ENCODE results near the gene NDUFB4. TPM values are rescaled to one million over a fixed set of nuclear protein-coding genes. Genes with fewer than 3 reads are reported as not detected.
"Not testable (repeated sequence)": the region's sequence is repeated elsewhere in the genome, so short reads cannot be mapped to it uniquely, and the experiment has no call there.

The NDUFB4 gene
- total RNA-seq, 1 experiment from 2014 or later, result 162 TPM

DNA sequence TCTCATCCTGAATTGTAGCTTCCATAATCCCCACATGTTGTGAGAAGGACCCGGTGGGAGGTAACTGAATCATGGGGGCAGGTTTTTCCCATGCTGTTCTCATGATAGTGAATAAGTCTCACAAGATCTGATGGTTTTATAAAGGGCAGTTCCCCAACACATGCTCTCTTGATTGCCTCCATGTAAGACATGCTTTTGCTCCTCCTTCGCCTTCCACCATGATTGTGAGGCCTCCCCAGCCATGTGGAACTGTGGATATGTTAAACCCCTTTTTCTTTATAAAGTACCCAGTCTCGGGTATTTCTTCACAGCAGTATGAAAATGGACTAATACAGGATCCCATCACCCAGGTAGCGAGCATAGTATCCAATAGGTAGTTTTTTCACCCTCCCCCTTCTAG lies 42.7 kb downstream of the NDUFB4 start:
- H3K27me3 ChIP-seq (ENCODE audit: low read length); H3K9me3 ChIP-seq (ENCODE audit: low read length); H3K4me3 ChIP-seq (ENCODE audit: low read length); H3K27ac ChIP-seq (ENCODE audit: low read length); H3K79me2 ChIP-seq (ENCODE audit: low read length); DNase-seq; H4K20me1 ChIP-seq (ENCODE audit: insufficient read depth, low read depth, low read length); H3K4me1 ChIP-seq (ENCODE audit: low read length); H3K9me2 ChIP-seq (replicated peaks; ENCODE audit: insufficient read depth, low read length); H3K4me2 ChIP-seq (ENCODE audit: low read depth, low read length, poor library complexity, severe bottlenecking); H2AFZ ChIP-seq (ENCODE audit: low read length); H3K9ac ChIP-seq (ENCODE audit: low read length); H3K36me3 ChIP-seq (ENCODE audit: insufficient read depth, low read length): not testable (repeated sequence)

DNA sequence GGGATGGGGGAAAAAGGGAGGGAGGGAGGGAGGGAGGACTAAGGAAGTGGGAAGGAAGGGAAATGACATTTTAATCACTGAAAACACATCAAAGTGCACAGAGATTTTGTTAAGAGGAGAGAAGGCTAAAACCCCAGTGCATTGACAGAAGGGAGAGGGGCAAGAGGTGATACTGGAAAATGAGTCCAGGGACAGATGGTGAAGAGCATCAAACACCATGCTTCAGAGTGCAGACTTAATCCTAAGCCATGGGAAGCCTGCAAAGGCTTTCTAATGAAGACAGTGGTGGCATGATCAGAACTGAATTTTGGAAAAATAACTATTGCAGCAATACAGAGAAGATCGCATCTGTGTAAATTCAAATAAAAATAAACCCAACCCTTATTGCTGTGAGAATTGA lies 44.1 kb downstream of the NDUFB4 start:
- Histone ChIP-seq H3K36me3 (ENCODE audit: insufficient read depth, low read length) (no peaks in the 10 kb centered on the region), H3K79me2 (ENCODE audit: low read length) (no peaks in the 10 kb centered on the region), H4K20me1 (ENCODE audit: insufficient read depth, low read depth, low read length) (no peaks in the 10 kb centered on the region), H3K4me2 (ENCODE audit: low read depth, low read length, poor library complexity, severe bottlenecking) (no peak overlapping the region), H3K9ac (ENCODE audit: low read length) (no peak overlapping the region), H3K9me2 (replicated peaks; ENCODE audit: insufficient read depth, low read length) (no peaks in the 10 kb centered on the region), H3K4me3 (ENCODE audit: low read length) (no peak overlapping the region), H3K4me1 (ENCODE audit: low read length) (no peaks in the 10 kb centered on the region), H3K27ac (ENCODE audit: low read length) (no peak overlapping the region), H3K9me3 (ENCODE audit: low read length) (no peaks in the 10 kb centered on the region), H3K27me3 (ENCODE audit: low read length) (no peaks in the 10 kb centered on the region), H2AFZ (ENCODE audit: low read length) (no peak overlapping the region)
- no peak for DNase-seq

DNA sequence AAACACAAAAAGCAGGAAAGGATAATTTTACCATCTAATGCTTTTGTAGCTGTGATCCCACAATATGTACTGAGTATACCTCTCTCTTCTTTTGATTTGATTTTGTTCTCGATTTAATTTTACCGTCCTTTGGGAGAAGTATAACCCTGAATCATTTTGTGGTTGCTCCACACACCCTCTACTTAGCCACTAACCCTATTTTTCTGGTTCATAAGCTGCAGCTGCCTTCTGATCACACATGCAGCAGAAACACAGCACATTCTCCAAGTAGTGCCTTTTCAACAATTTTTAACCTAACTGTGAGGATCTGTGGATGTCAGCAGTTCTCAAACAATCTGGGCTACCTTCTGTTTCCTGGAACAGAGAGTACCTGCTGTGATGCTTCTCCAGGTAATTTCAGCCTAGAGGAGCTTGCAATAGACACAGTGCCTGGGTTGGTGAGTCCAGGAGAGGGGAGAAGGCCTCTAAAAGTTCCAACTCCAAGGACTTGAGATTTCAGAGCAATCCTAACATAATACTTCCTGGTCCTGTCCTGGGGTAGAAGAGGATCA lies 45.6 kb downstream of the NDUFB4 start:
- H4K20me1 ChIP-seq (ENCODE audit: insufficient read depth, low read depth, low read length), result no peaks in the 10 kb centered on the region
- no peak overlapping the region for H2AFZ ChIP-seq (ENCODE audit: low read length)
- H3K4me3 ChIP-seq (ENCODE audit: low read length), result no peak overlapping the region
- no peaks in the 10 kb centered on the region for H3K4me1 ChIP-seq (ENCODE audit: low read length)
- DNase-seq, result no peak
- H3K36me3 ChIP-seq (ENCODE audit: insufficient read depth, low read length), result no peaks in the 10 kb centered on the region
- H3K9me3 ChIP-seq (ENCODE audit: low read length), result no peaks in the 10 kb centered on the region
- no peaks in the 10 kb centered on the region for H3K9me2 ChIP-seq (replicated peaks; ENCODE audit: insufficient read depth, low read length)
- no peak overlapping the region for H3K27ac ChIP-seq (ENCODE audit: low read length)
- no peak overlapping the region for H3K9ac ChIP-seq (ENCODE audit: low read length)
- H3K4me2 ChIP-seq (ENCODE audit: low read depth, low read length, poor library complexity, severe bottlenecking), result no peak overlapping the region
- no peaks in the 10 kb centered on the region for H3K79me2 ChIP-seq (ENCODE audit: low read length)
- H3K27me3 ChIP-seq (ENCODE audit: low read length), result no peaks in the 10 kb centered on the region

DNA sequence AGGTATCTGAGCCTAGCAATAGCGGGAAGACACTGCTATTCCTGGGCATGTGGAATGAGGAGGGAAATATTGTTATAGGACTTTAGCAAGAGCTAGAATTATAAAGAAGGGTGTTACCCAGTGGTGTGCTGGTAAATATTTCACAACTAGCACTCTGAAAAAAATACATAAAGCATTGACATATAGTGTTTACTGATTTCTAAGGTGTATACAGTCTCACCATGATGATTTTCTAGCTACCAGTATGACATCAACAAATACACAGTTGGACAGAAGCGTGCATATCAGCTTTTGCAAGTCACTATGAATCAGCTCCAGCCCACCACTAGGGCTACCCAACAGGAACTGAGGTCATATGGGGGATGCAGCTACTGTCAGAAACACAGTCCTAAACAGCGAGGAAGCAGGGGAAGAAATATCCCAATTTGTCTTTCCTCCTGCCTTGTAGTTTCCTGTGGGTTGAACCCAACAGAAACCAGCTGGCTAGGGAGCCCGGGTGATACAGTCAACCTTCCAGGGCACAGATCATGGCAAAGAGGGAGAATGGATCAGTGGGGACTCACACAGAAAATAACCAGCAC lies 46.3 kb downstream of the NDUFB4 start:
- H3K79me2 ChIP-seq (ENCODE audit: low read length), result no peaks in the 10 kb centered on the region
- H3K4me3 ChIP-seq (ENCODE audit: low read length), result no peak overlapping the region
- no peaks in the 10 kb centered on the region for H3K9me3 ChIP-seq (ENCODE audit: low read length)
- no peak overlapping the region for H3K27ac ChIP-seq (ENCODE audit: low read length)
- peak; percentile 47 for DNase-seq
- no peaks in the 10 kb centered on the region for H3K27me3 ChIP-seq (ENCODE audit: low read length)
- no peak overlapping the region for H3K4me2 ChIP-seq (ENCODE audit: low read depth, low read length, poor library complexity, severe bottlenecking)
- no peaks in the 10 kb centered on the region for H4K20me1 ChIP-seq (ENCODE audit: insufficient read depth, low read depth, low read length)
- H2AFZ ChIP-seq (ENCODE audit: low read length), result no peak overlapping the region
- H3K4me1 ChIP-seq (ENCODE audit: low read length), result no peaks in the 10 kb centered on the region
- no peaks in the 10 kb centered on the region for H3K9me2 ChIP-seq (replicated peaks; ENCODE audit: insufficient read depth, low read length)
- H3K36me3 ChIP-seq (ENCODE audit: insufficient read depth, low read length), result no peaks in the 10 kb centered on the region
- H3K9ac ChIP-seq (ENCODE audit: low read length), result no peak overlapping the region

DNA sequence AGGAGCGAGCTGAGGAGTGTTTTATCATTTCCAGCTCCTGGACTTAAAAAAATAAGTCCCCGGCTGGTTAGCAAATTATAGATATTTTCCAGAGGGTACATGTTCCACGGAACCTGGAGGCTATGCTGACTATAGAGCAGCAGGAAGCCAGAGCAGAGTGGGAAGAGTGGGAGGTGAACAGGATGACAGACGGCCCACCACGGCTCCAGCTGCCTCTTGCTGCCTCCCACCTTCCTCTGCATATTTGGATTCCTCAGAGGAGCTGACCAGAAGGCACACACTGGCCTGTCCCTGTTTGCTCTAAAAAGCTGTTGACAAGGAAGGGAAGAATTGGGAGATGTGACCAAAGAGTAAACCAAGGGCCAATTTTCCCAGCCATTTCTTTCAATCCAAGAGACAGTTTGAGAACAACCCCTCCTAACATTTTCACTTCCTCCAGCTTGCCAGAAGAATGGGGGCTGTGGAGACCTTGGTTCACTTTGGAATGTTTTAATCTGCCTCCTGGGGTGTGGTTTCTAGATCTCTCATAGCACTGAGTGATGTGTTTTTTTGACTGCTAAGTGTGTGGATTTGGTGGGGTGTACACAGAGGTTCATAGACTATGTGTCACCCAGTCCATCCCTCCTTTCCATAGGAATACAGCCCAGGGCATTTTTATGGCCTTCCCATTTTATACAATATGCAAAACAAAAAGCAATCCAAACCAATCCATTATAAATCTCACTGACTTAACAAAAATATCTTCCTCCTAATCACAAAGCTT lies 49.1 kb downstream of the NDUFB4 start:
- Histone ChIP-seq H2AFZ (ENCODE audit: low read length) (0 out of 2 replicates have a peak overlapping the region, but pooled peaks have one; percentile 3), H3K4me3 (ENCODE audit: low read length) (no peak overlapping the region), H3K79me2 (ENCODE audit: low read length) (no peaks in the 10 kb centered on the region), H3K4me2 (ENCODE audit: low read depth, low read length, poor library complexity, severe bottlenecking) (no peak overlapping the region), H3K9me3 (ENCODE audit: low read length) (no peaks in the 10 kb centered on the region), H3K36me3 (ENCODE audit: insufficient read depth, low read length) (no peaks in the 10 kb centered on the region), H3K9me2 (replicated peaks; ENCODE audit: insufficient read depth, low read length) (no peaks in the 10 kb centered on the region), H3K4me1 (ENCODE audit: low read length) (peaks cover 6% of the 10 kb centered on the region), H3K27me3 (ENCODE audit: low read length) (no peaks in the 10 kb centered on the region), H4K20me1 (ENCODE audit: insufficient read depth, low read depth, low read length) (no peaks in the 10 kb centered on the region), H3K9ac (ENCODE audit: low read length) (no peak overlapping the region), H3K27ac (ENCODE audit: low read length) (no peak overlapping the region)
- DNase-seq, result no peak

DNA sequence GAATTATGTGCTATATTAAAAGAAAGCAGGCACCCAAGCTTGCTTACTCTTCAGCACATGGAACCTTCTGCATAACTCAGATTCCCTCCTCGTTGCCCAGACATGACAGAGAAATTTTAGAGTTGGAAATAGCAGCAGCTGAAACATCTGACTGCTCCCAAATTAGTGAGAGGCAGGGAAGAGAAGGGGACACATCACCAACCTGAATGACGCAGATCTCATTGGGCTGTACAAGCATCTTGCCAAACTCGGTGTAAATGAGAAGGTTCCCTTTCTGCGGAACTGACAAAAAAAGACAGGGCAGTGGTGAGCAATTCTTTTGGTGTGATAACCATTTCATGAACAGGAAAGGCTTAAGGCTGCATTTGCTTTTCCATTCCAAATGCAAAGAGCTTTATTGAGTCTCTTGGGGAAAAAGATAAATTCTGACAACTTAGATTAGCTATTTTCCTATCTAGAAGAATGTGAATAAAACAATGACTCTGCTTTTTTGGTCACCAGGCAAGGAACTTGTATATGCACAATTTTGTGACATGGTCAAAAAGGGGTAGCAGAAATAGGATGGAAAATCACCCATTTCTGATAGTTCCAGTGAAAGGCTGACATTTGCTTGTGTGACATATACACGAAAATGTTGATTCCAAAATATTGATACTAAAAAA lies 50.8 kb downstream of the NDUFB4 start:
- Histone ChIP-seq H4K20me1 (ENCODE audit: insufficient read depth, low read depth, low read length) (no peaks in the 10 kb centered on the region), H3K9ac (ENCODE audit: low read length) (no peak overlapping the region), H3K4me1 (ENCODE audit: low read length) (peaks cover 6% of the 10 kb centered on the region), H3K36me3 (ENCODE audit: insufficient read depth, low read length) (no peaks in the 10 kb centered on the region), H3K27me3 (ENCODE audit: low read length) (no peaks in the 10 kb centered on the region), H3K4me3 (ENCODE audit: low read length) (no peak overlapping the region), H3K4me2 (ENCODE audit: low read depth, low read length, poor library complexity, severe bottlenecking) (no peak overlapping the region), H3K9me3 (ENCODE audit: low read length) (no peaks in the 10 kb centered on the region), H3K27ac (ENCODE audit: low read length) (no peak overlapping the region), H3K79me2 (ENCODE audit: low read length) (no peaks in the 10 kb centered on the region), H2AFZ (ENCODE audit: low read length) (no peak overlapping the region), H3K9me2 (replicated peaks; ENCODE audit: insufficient read depth, low read length) (no peaks in the 10 kb centered on the region)
- DNase-seq, result no peak

DNA sequence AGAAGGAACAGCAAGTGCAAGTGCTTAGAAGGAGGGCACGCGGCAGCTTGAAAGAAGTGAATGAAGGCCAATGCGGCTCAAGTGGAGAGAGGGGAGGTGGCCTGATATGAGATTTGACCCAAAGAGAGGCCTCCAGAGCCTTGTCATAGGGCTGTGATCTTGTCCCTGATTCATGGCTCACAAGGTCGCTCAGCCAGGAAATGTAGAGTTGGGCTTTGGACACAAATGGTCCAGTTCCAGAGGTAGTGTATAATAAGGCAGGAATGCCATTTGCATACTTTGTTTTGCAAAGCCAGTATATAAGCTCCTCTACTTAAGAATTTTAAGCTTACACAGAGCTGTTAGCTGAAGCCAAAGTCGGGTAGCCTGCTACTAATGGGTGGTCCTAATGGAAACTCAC lies 52.2 kb downstream of the NDUFB4 start:
- Histone ChIP-seq H2AFZ (ENCODE audit: low read length) (no peak overlapping the region), H4K20me1 (ENCODE audit: insufficient read depth, low read depth, low read length) (no peaks in the 10 kb centered on the region), H3K9me3 (ENCODE audit: low read length) (no peaks in the 10 kb centered on the region), H3K4me1 (ENCODE audit: low read length) (peaks cover 6% of the 10 kb centered on the region), H3K36me3 (ENCODE audit: insufficient read depth, low read length) (no peaks in the 10 kb centered on the region), H3K27me3 (ENCODE audit: low read length) (no peaks in the 10 kb centered on the region), H3K4me3 (ENCODE audit: low read length) (no peak overlapping the region), H3K4me2 (ENCODE audit: low read depth, low read length, poor library complexity, severe bottlenecking) (no peak overlapping the region), H3K27ac (ENCODE audit: low read length) (no peak overlapping the region), H3K79me2 (ENCODE audit: low read length) (no peaks in the 10 kb centered on the region), H3K9ac (ENCODE audit: low read length) (no peak overlapping the region), H3K9me2 (replicated peaks; ENCODE audit: insufficient read depth, low read length) (no peaks in the 10 kb centered on the region)
- DNase-seq, result no peak

DNA sequence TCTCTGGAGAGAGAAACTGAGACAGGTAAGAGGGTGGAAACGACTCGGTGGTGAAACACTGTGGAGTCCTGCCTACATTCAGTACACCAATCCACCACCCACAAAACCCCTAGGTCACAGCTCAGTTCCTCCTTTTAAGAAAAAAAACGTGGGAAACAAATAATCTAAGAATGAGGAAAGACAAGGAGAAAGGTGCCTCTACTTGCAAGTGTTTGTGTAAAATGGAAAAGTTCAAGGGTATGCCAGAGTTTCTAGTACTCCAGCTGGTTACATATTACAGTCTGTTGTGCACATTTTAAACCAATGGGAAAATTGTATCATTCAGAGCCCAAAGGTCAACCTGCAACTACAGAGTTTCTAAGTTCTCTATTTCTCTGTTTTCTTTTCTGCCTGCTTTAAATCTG lies 53.7 kb downstream of the NDUFB4 start:
- no peaks in the 10 kb centered on the region for H3K9me2 ChIP-seq (replicated peaks; ENCODE audit: insufficient read depth, low read length)
- no peaks in the 10 kb centered on the region for H3K9me3 ChIP-seq (ENCODE audit: low read length)
- no peaks in the 10 kb centered on the region for H4K20me1 ChIP-seq (ENCODE audit: insufficient read depth, low read depth, low read length)
- H3K36me3 ChIP-seq (ENCODE audit: insufficient read depth, low read length), result no peaks in the 10 kb centered on the region
- no peak overlapping the region for H2AFZ ChIP-seq (ENCODE audit: low read length)
- H3K27ac ChIP-seq (ENCODE audit: low read length), result no peak overlapping the region
- no peak for DNase-seq
- no peaks in the 10 kb centered on the region for H3K27me3 ChIP-seq (ENCODE audit: low read length)
- no peak overlapping the region for H3K4me2 ChIP-seq (ENCODE audit: low read depth, low read length, poor library complexity, severe bottlenecking)
- no peaks in the 10 kb centered on the region for H3K79me2 ChIP-seq (ENCODE audit: low read length)
- H3K9ac ChIP-seq (ENCODE audit: low read length), result no peak overlapping the region
- H3K4me1 ChIP-seq (ENCODE audit: low read length), result peaks cover 6% of the 10 kb centered on the region
- no peak overlapping the region for H3K4me3 ChIP-seq (ENCODE audit: low read length)

All from Karpas-422 (cell line).